Measurements from ENCODE around the gene LY6G5B.

DNA sequence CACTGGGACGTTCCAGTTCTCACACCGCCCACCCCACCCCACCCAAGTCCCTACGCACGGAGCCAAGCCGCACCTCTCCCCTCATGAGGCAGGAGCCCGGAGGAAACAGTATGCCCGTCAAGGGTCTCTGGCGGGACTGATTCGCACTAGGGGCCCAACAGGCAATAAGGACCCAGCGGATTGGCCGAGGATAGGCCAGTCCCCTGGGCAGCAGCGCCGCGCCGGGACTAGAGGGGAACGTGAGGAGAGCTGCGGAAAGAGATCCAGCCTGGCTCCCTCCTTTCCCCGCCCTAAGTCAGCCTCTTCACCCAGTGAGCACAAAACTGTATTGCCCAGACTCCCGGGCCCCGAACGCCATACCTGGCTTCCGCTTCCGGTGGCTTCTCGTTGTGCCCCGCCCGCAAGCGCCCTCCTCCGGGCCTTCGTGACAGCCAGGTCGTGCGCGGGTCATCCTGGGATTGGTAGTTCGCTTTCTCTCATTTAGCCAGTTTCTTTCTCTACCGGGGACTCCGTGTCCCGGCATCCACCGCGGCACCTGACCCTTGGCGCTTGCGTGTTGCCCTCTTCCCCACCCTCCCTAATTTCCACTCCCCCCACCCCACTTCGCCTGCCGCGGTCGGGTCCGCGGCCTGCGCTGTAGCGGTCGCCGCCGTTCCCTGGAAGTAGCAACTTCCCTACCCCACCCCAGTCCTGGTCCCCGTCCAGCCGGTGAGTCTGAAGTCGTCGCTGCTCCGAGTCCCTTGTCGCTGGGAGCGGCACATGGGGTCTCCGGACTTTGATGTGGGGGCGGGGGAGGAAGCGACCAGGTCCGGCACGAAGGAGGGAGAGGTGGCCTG lies 4.1 kb upstream of the LY6G5B start, which contains the start of gene CSNK2B:
- TF ChIP-seq GATA2 (IDR thresholded peaks at IDR 0.05; ENCODE audit: low read depth, low read length) (no peak), GATA3 (IDR thresholded peaks at IDR 0.05; ENCODE audit: low read depth, low read length) (no peak)

All from SH-SY5Y (cell line).